Parathyroid adenoma (tissue), 2 donors: ENCODE measurements around the gene SNCA.

ENCODE experiments used
- H2AFZ ChIP-seq: fragments of 300-600 bp; sonication (generic); one replicate; pipeline ENCODE4 v1.7.0; 2017; ENCODE audit warnings: antibody characterized with exemption, mild to moderate bottlenecking
- H3K27ac ChIP-seq: fragments of 300-600 bp; sonication (generic); one replicate; pipeline ENCODE4 v1.7.0; 2017
- H3K27me3 ChIP-seq: fragments of 300-600 bp; sonication (generic); one replicate; pipeline ENCODE4 v1.7.0; 2017; ENCODE audit warnings: low read length; ENCODE audit not compliant: control insufficient read depth, insufficient read depth
- H3K36me3 ChIP-seq: fragments of 300-600 bp; sonication (generic); one replicate; pipeline ENCODE4 v1.7.0; 2017; ENCODE audit warnings: low read length; ENCODE audit not compliant: control insufficient read depth, insufficient read depth
- H3K4me1 ChIP-seq: fragments of 300-600 bp; sonication (generic); one replicate; pipeline ENCODE4 v1.7.0; 2017; ENCODE audit warnings: control low read depth
- H3K4me2 ChIP-seq: fragments of 300-600 bp; sonication (generic); one replicate; pipeline ENCODE4 v1.7.0; 2017; ENCODE audit warnings: low read length
- H3K4me3 ChIP-seq: fragments of 300-600 bp; sonication (generic); one replicate; pipeline ENCODE4 v1.7.0; 2017; ENCODE audit warnings: low read depth, low read length
- H3K79me2 ChIP-seq: fragments of 300-600 bp; sonication (generic); one replicate; pipeline ENCODE4 v1.7.0; 2017; ENCODE audit warnings: control low read depth
- H3K9ac ChIP-seq: fragments of 300-600 bp; sonication (generic); one replicate; pipeline ENCODE4 v1.7.0; 2017; ENCODE audit warnings: mild to moderate bottlenecking
- H3K9me3 ChIP-seq: fragments of 300-600 bp; sonication (generic); one replicate; pipeline ENCODE4 v1.7.0; 2017; ENCODE audit warnings: low read length; ENCODE audit not compliant: control insufficient read depth
- CTCF ChIP-seq: fragments of 300-600 bp; sonication (generic); IDR thresholded peaks from one replicate; pipeline ENCODE4 v1.7.0; 2017; ENCODE audit warnings: antibody characterized with exemption, mild to moderate bottlenecking
- donor health status: primary hyperparathyroidism.

Gene SNCA

DNA sequence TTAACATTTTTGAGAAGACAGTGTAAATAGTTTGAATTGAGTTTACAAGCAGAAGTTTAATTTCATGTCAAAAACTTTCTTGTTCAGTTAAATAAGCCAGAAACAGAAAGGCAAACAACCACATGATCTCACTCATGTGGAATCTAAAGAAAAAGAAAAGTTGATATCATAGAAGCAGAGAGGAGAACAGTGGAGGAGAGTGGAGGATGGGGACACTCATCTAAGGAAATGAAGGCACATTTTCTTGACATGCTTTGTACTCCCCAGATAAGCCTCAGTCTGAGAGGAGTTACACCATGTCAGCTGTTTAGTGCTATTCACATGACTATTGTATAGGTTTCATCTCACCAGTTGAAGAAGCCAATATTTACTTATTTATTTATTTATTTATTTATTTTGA lies 13.5 kb downstream of the SNCA start:
- Histone ChIP-seq H3K4me3 (no peak overlapping the region), H2AFZ (no peak overlapping the region), H3K27me3 (no peaks in the 10 kb centered on the region), H3K27ac (no peak overlapping the region), H3K9me3 (no peaks in the 10 kb centered on the region), H3K9ac (no peak overlapping the region), H3K79me2 (no peaks in the 10 kb centered on the region), H3K4me2 (no peak overlapping the region), H3K36me3 (no peaks in the 10 kb centered on the region), H3K4me1 (no peaks in the 10 kb centered on the region)
- no peak for TF ChIP-seq CTCF

DNA sequence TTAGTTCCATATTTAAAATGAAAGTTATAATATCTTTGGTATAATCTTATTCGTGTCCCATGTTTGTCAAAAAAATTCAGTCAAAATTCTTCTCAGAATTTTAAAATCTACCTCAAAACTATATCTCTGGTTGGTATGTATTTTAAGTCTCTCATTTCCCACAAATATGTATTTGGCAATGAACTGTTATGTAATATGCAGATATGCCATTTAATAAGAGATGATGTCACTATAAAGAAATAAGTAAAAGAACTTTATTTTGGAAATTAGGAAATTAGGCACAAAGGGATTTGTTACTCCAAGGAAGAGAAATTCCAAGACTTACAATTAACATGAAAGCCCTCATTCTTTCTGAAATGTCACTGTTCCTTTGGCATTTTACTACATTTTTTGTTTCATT lies 15.3 kb downstream of the SNCA start:
- no peak overlapping the region for H2AFZ ChIP-seq
- H3K4me2 ChIP-seq, result no peak overlapping the region
- no peak overlapping the region for H3K4me3 ChIP-seq
- no peaks in the 10 kb centered on the region for H3K36me3 ChIP-seq
- no peak overlapping the region for H3K27ac ChIP-seq
- no peaks in the 10 kb centered on the region for H3K79me2 ChIP-seq
- TF ChIP-seq CTCF, result no peak
- no peaks in the 10 kb centered on the region for H3K9me3 ChIP-seq
- H3K4me1 ChIP-seq, result no peaks in the 10 kb centered on the region
- no peak overlapping the region for H3K9ac ChIP-seq
- no peaks in the 10 kb centered on the region for H3K27me3 ChIP-seq

GRCh38 chr4:89820010-89820409 lies 17.0 kb downstream of the SNCA start:
- no peaks in the 10 kb centered on the region for H3K27me3 ChIP-seq
- no peak overlapping the region for H3K4me2 ChIP-seq
- no peaks in the 10 kb centered on the region for H3K9me3 ChIP-seq
- no peaks in the 10 kb centered on the region for H3K79me2 ChIP-seq
- H3K27ac ChIP-seq, result no peak overlapping the region
- no peaks in the 10 kb centered on the region for H3K4me1 ChIP-seq
- H2AFZ ChIP-seq, result no peak overlapping the region
- no peak for TF ChIP-seq CTCF
- H3K4me3 ChIP-seq, result no peak overlapping the region
- H3K9ac ChIP-seq, result no peak overlapping the region
- no peaks in the 10 kb centered on the region for H3K36me3 ChIP-seq

DNA sequence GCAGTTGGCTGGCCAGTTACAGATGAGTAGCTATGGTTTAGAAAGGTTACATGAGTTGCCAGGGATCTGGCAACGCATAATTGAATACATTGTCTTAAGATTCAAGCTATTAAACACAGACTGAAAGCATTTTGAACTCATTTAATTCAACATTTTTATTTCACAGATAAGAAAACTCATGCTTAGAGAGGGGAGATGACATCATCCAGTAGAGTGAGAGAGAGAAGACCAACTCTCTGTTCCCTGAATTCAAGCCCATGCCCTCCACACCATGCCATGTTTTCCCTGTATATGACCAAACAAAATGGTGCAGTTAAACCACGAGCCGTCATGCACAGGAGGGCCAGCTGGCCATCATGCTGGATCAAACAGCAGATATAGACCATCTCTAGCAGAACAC lies 22.6 kb downstream of the SNCA start:
- Histone ChIP-seq H3K27me3 (no peaks in the 10 kb centered on the region), H2AFZ (no peak overlapping the region), H3K27ac (no peak overlapping the region), H3K36me3 (no peaks in the 10 kb centered on the region), H3K9ac (no peak overlapping the region), H3K4me2 (no peak overlapping the region), H3K4me3 (no peak overlapping the region), H3K9me3 (no peaks in the 10 kb centered on the region), H3K4me1 (no peaks in the 10 kb centered on the region), H3K79me2 (no peaks in the 10 kb centered on the region)
- TF ChIP-seq CTCF, result no peak

- Histone ChIP-seq H3K4me2 (no peak overlapping the region), H3K27me3 (no peaks in the 10 kb centered on the region), H3K79me2 (no peaks in the 10 kb centered on the region), H3K4me1 (no peaks in the 10 kb centered on the region), H3K27ac (no peak overlapping the region), H3K9ac (no peak overlapping the region), H3K4me3 (no peak overlapping the region), H3K36me3 (no peaks in the 10 kb centered on the region), H2AFZ (no peak overlapping the region), H3K9me3 (no peaks in the 10 kb centered on the region)
- TF ChIP-seq CTCF, result no peak
These were observed 23.8 kb downstream of the SNCA start for GRCh38 chr4:89813197-89813596.
